CD14-positive monocyte (primary cell): ENCODE data around the gene NKX6-2. TPM values are rescaled to one million over a fixed set of nuclear protein-coding genes. Genes with fewer than 3 reads are reported as not detected.

ENCODE experiments used
- DNase-seq, 3 donors: peaks; one replicate each; pipeline ENCODE4 v3.0.0-alpha.2; 2011 to 2022
- H2AFZ ChIP-seq: 2 replicates; pipeline ENCODE4 v1.6.0; 2012; ENCODE audit warnings: mild to moderate bottlenecking, low read depth, low read length, inconsistent platforms; ENCODE audit not compliant: insufficient read depth, poor library complexity, severe bottlenecking
- H3K27ac ChIP-seq, 2 donors: 1 replicate in 1 of 2; 2 replicates in 1 of 2; pipeline ENCODE4 v1.5.1; 2012 to 2013; ENCODE audit warnings: low read length in 2 of 2, control low read depth in 1 of 2, inconsistent platforms in 1 of 2, low read depth in 1 of 2, mild to moderate bottlenecking in 1 of 2
- H3K27me3 ChIP-seq, 2 donors: one replicate each; pipeline versions ENCODE4 v1.6.0 to v1.6.1; 2011 to 2013; ENCODE audit warnings: low read length in 2 of 2; ENCODE audit not compliant: control insufficient read depth in 2 of 2, insufficient read depth in 2 of 2
- H3K36me3 ChIP-seq, 2 donors: replicated peaks in 1 of 2; 1 replicate in 1 of 2; 2 replicates in 1 of 2; pipeline versions ENCODE4 v1.5.1 to v1.6.1; 2012 to 2013; ENCODE audit warnings: low read length in 2 of 2, control low read depth in 1 of 2, inconsistent platforms in 1 of 2, mild to moderate bottlenecking in 1 of 2; ENCODE audit not compliant: insufficient read depth in 2 of 2, control insufficient read depth in 1 of 2
- H3K4me1 ChIP-seq, 2 donors: 1 replicate in 1 of 2; 2 replicates in 1 of 2; pipeline versions ENCODE4 v1.5.1 to v1.6.1; 2012 to 2013; ENCODE audit warnings: low read length in 2 of 2, control low read depth in 1 of 2, inconsistent platforms in 1 of 2, mild to moderate bottlenecking in 1 of 2, moderate library complexity in 1 of 2; ENCODE audit not compliant: insufficient read depth in 2 of 2, control insufficient read depth in 1 of 2
- H3K4me2 ChIP-seq: replicated peaks from 2 replicates; pipeline ENCODE3; 2012; ENCODE audit warnings: low read length, moderate library complexity, mild to moderate bottlenecking; ENCODE audit not compliant: poor library complexity, severe bottlenecking; ENCODE audit errors: extremely low read depth
- H3K4me3 ChIP-seq, 3 experiments: fragments of 200-600 bp in 1 of 3; sonication (generic) in 1 of 3; replicated peaks in 1 of 3; 1 replicate in 2 of 3; 2 replicates in 1 of 3; pipeline ENCODE4 v1.5.1; 2011 to 2013; ENCODE audit warnings: low read length in 3 of 3, mild to moderate bottlenecking in 3 of 3, control low read depth in 2 of 3, low read depth in 2 of 3, inconsistent platforms in 1 of 3, moderate library complexity in 1 of 3
- H3K79me2 ChIP-seq: 2 replicates; pipeline ENCODE4 v1.6.0; 2012; ENCODE audit warnings: mild to moderate bottlenecking, control low read depth, inconsistent platforms, low read length, moderate library complexity; ENCODE audit not compliant: insufficient read depth
- H3K9ac ChIP-seq: 2 replicates; pipeline ENCODE4 v1.6.0; 2017; ENCODE audit warnings: low read length, mild to moderate bottlenecking; ENCODE audit not compliant: insufficient read depth, poor library complexity, severe bottlenecking
- H3K9me3 ChIP-seq, 2 donors: replicated peaks in 1 of 2; 1 replicate in 1 of 2; 2 replicates in 1 of 2; pipeline versions ENCODE4 v1.5.1 to v1.6.1; 2012 to 2013; ENCODE audit warnings: low read length in 2 of 2, control low read depth in 1 of 2; ENCODE audit not compliant: control insufficient read depth in 1 of 2, insufficient read depth in 1 of 2
- H4K20me1 ChIP-seq: 2 replicates; pipeline ENCODE4 v1.6.0; 2012; ENCODE audit warnings: mild to moderate bottlenecking, low read length, control low read depth, moderate library complexity; ENCODE audit not compliant: insufficient read depth
- H3K27ac Mint-ChIP-seq, 7 donors: one replicate each; pipeline ENCODE4 v1.8.0; 2020; ENCODE audit warnings: mild to moderate bottlenecking in 7 of 7, mixed read lengths in 7 of 7, moderate library complexity in 6 of 7, inconsistent platforms in 2 of 7
- H3K27me3 Mint-ChIP-seq, 3 donors: one replicate each; pipeline ENCODE4 v1.8.0; 2021 to 2022; ENCODE audit warnings: low read depth in 3 of 3, mild to moderate bottlenecking in 3 of 3, mixed read lengths in 3 of 3, moderate library complexity in 3 of 3, inconsistent platforms in 1 of 3
- H3K36me3 Mint-ChIP-seq, 2 donors: one replicate each; pipeline ENCODE4 v1.8.0; 2020; ENCODE audit warnings: mixed read lengths in 2 of 2, inconsistent platforms in 1 of 2, mild to moderate bottlenecking in 1 of 2
- H3K4me1 Mint-ChIP-seq: one replicate; pipeline ENCODE4 v1.8.0; 2020; ENCODE audit warnings: mild to moderate bottlenecking, mixed read lengths
- H3K4me3 Mint-ChIP-seq, 2 donors: one replicate each; pipeline ENCODE4 v1.8.0; 2020; ENCODE audit warnings: mild to moderate bottlenecking in 2 of 2, mixed read lengths in 2 of 2, moderate library complexity in 1 of 2
- H3K9me3 Mint-ChIP-seq, 7 donors: one replicate each; pipeline ENCODE4 v1.8.0; 2020 to 2022; ENCODE audit warnings: mixed read lengths in 7 of 7, mild to moderate bottlenecking in 6 of 7, moderate library complexity in 6 of 7, inconsistent platforms in 2 of 7
- CTCF ChIP-seq: fragments of 200-600 bp; IDR thresholded peaks from one replicate; pipeline ENCODE4 v1.8.0; 2022; ENCODE audit warnings: antibody characterized with exemption, mild to moderate bottlenecking
- whole genome bisulfite sequencing: methylation state at CpG from one replicate; pipeline ENCODE4 v1.1.5; 2013; ENCODE audit warnings: missing lambda C conversion rate; ENCODE audit not compliant: insufficient coverage; 5-methylcytosine and 5-hydroxymethylcytosine counted together
- intact Hi-C, 2 donors: fragments of 100-400 bp; cut with micrococcal nuclease; formaldehyde crosslinking; loops; one replicate each; pipeline versions ENCODE4 v1.15.0 to v1.15.1; 2023
- polyA plus RNA-seq, 3 donors: library from polyadenylated mRNA; depleted of rRNA in 1 of 3; unstranded in 2 of 3; stranded (reverse) in 1 of 3; fragments of 300-500 nt in 2 of 3; fragments of >200 nt in 1 of 3; fragmentation: Illumina TruSeq in 2 of 3; gene quantifications; 1 replicate in 2 of 3; 2 replicates in 1 of 3; pipeline ENCODE4 v1.2.3, GENCODE V29; 2012 to 2021

Gene NKX6-2
- polyA plus RNA-seq, 3 donors: not detected

GRCh38 chr10:132733926-132734325 lies 52.0 kb downstream of the NKX6-2 start:
- Histone ChIP-seq H3K27ac (no peak overlapping the region), H3K79me2 (no peaks in the 10 kb centered on the region), H3K9ac (no peak overlapping the region), H3K4me2 (no peak overlapping the region), H3K27me3 (no peaks in the 10 kb centered on the region), H4K20me1 (no peaks in the 10 kb centered on the region), H3K36me3 (peaks cover 34 to 68% of the 10 kb centered on the region in 2 donors), H2AFZ (no peak overlapping the region), H3K9me3 (no peaks in the 10 kb centered on the region), H3K4me3 (no peak overlapping the region), H3K4me1 (no peaks in the 10 kb centered on the region)
- H3K27ac Mint-ChIP-seq: no peak overlapping the region
- H3K36me3 Mint-ChIP-seq: peaks cover 32 to 63% of the 10 kb centered on the region in 2 donors
- no peaks in the 10 kb centered on the region for H3K4me1 Mint-ChIP-seq
- no peak for DNase-seq
- H3K9me3 Mint-ChIP-seq: no peaks in the 10 kb centered on the region
- intact Hi-C loops: no loop called here
- H3K4me3 Mint-ChIP-seq: no peak overlapping the region
- TF ChIP-seq CTCF: no peak
- peaks cover 0 to 3% (median 0%) of the 10 kb centered on the region in 3 donors for H3K27me3 Mint-ChIP-seq
- WGBS: 97% methylated on average over 19 of the region's 19 CpGs

Other genes starting within 250 kb of the NKX6-2 start
- 10 to 100 TPM in 1 of 3 donors, 1 to 10 TPM in 1, under 1 TPM in 1; 0.87 to 17.2 (median 2.9) TPM for gene INPP5A, start 248.4 kb downstream of the NKX6-2 start, polyA plus RNA-seq
- under 1 TPM in 1 of 3 donors, not detected in 2; 0.07 TPM for gene CFAP46, start 156.4 kb upstream of the NKX6-2 start, polyA plus RNA-seq